SK-N-SH (cell line): ENCODE results near the gene STRN. TPM values are rescaled to one million over a fixed set of nuclear protein-coding genes. Genes with fewer than 3 reads are reported as not detected.

Source experiments
- CTCF ChIA-PET: fragments of 300-600, 350-600 bp; formaldehyde crosslinking; extraction: SDS; loops from one replicate; lab custom pipeline; 2021; lab: Yijun Ruan, JAX
- POLR2A ChIA-PET: fragments of 350-600 bp; sonication (Branson Sonifier 250); formaldehyde crosslinking; extraction: SDS; loops from one replicate; lab custom pipeline; 2020; ENCODE audit warnings: antibody characterized with exemption, inconsistent platforms; lab: Yijun Ruan, JAX
- DNase-seq: peaks from one replicate; pipeline ENCODE4 v3.0.0; 2012
- H2AFZ ChIP-seq: fragments of 200-600 bp; sonication (generic); 2 replicates; pipeline ENCODE4 v1.8.1; 2016; ENCODE audit warnings: antibody characterized with exemption, mild to moderate bottlenecking, low read depth
- H3F3A ChIP-seq: fragments of 200-600 bp; sonication (generic); replicated peaks from 2 replicates; pipeline ENCODE3; 2016; ENCODE audit warnings: antibody characterized with exemption, mild to moderate bottlenecking; ENCODE audit not compliant: insufficient read depth
- H3K27ac ChIP-seq, 2 experiments: fragments of 200-500 bp in 1 of 2; fragments of 200-600 bp in 1 of 2; sonication (Bioruptor generic) in 1 of 2; sonication (generic), shearing (Covaris generic) in 1 of 2; 2 replicates each; pipeline versions ENCODE4 v1.5.1 to v1.6.1; 2014 to 2016; ENCODE audit warnings: low read depth in 2 of 2, inconsistent platforms in 1 of 2, low read length in 1 of 2, mild to moderate bottlenecking in 1 of 2, mixed read lengths in 1 of 2
- H3K27me3 ChIP-seq: fragments of 200-600 bp; sonication (generic), shearing (Covaris generic); 2 replicates; pipeline ENCODE4 v1.6.1; 2016; ENCODE audit warnings: mixed run types; ENCODE audit not compliant: insufficient read depth
- H3K36me3 ChIP-seq, 2 experiments: fragments of 200-500 bp in 1 of 2; fragments of 200-600 bp in 1 of 2; sonication (Bioruptor generic) in 1 of 2; sonication (generic) in 1 of 2; replicated peaks in 1 of 2; 2 replicates each; pipeline versions ENCODE3 to v1.5.1; 2014 to 2016; ENCODE audit warnings: low read length in 1 of 2, mild to moderate bottlenecking in 1 of 2; ENCODE audit not compliant: insufficient read depth in 2 of 2, control insufficient read depth in 1 of 2
- H3K4me1 ChIP-seq, 2 experiments: fragments of 200-500 bp in 1 of 2; fragments of 200-600 bp in 1 of 2; sonication (Bioruptor generic) in 1 of 2; sonication (generic), shearing (Covaris generic) in 1 of 2; 2 replicates each; pipeline versions ENCODE4 v1.5.1 to v1.6.1; 2014 to 2016; ENCODE audit warnings: low read depth in 1 of 2, low read length in 1 of 2, mixed run types in 1 of 2; ENCODE audit not compliant: insufficient read depth in 2 of 2, control insufficient read depth in 1 of 2
- H3K4me2 ChIP-seq: fragments of 200-600 bp; sonication (generic), shearing (Covaris generic); 2 replicates; pipeline ENCODE4 v1.6.1; 2017; ENCODE audit warnings: mixed run types
- H3K4me3 ChIP-seq, 2 experiments: fragments of 200-500 bp in 1 of 2; fragments of 200-600 bp in 1 of 2; sonication (Bioruptor generic) in 1 of 2; sonication (generic), shearing (Covaris generic) in 1 of 2; 2 replicates each; pipeline versions ENCODE4 v1.5.1 to v1.8.1; 2014 to 2016; ENCODE audit warnings: low read depth in 2 of 2, inconsistent platforms in 1 of 2, low read length in 1 of 2, mild to moderate bottlenecking in 1 of 2, mixed read lengths in 1 of 2, moderate library complexity in 1 of 2
- H3K79me2 ChIP-seq: fragments of 200-600 bp; sonication (generic); 2 replicates; pipeline ENCODE4 v1.8.1; 2017; ENCODE audit warnings: mild to moderate bottlenecking; ENCODE audit not compliant: insufficient read depth
- H3K9ac ChIP-seq: fragments of 200-600 bp; sonication (generic); 2 replicates; pipeline ENCODE4 v1.6.1; 2017; ENCODE audit warnings: mixed run types
- H3K9me2 ChIP-seq: fragments of 200-600 bp; sonication (generic); 2 replicates; pipeline ENCODE4 v1.6.1; 2017; ENCODE audit warnings: mixed run types
- H3K9me3 ChIP-seq: fragments of 200-600 bp; sonication (generic); 2 replicates; pipeline ENCODE4 v1.6.1; 2017; ENCODE audit warnings: mixed run types, mild to moderate bottlenecking, moderate library complexity
- H4K20me1 ChIP-seq: fragments of 200-600 bp; sonication (generic); 2 replicates; pipeline ENCODE4 v1.6.1; 2017; ENCODE audit warnings: mild to moderate bottlenecking, mixed run types; ENCODE audit not compliant: insufficient read depth
- CTCF ChIP-seq: fragments of 200-600 bp; sonication (generic); IDR thresholded peaks from 2 replicates; pipeline ENCODE4 v1.6.1; 2017; ENCODE audit warnings: antibody characterized with exemption, mild to moderate bottlenecking, moderate library complexity
- FOXJ3 ChIP-seq: sonication (generic); formaldehyde crosslinking; IDR thresholded peaks from 2 replicates; pipeline ENCODE4 v1.5.1; 2020; ENCODE audit warnings: mild to moderate bottlenecking, missing genetic modification reagents
- GABPA ChIP-seq: IDR thresholded peaks from 2 replicates; pipeline ENCODE4 v1.4.0; 2012; ENCODE audit warnings: low read depth, mild to moderate bottlenecking
- GATA2 ChIP-seq: sonication (generic); formaldehyde crosslinking; IDR thresholded peaks from 2 replicates; pipeline ENCODE4 v1.5.0; 2020; ENCODE audit warnings: mild to moderate bottlenecking, missing genetic modification reagents
- IRF3 ChIP-seq: fragments of 150-350 bp; IDR thresholded peaks from 2 replicates; pipeline ENCODE4 v1.6.1; 2016; ENCODE audit warnings: mild to moderate bottlenecking, low read depth, low read length
- POLR2AphosphoS5 ChIP-seq: IDR thresholded peaks from 2 replicates; pipeline ENCODE4 v1.6.1; 2012; ENCODE audit warnings: low read depth, low read length
- RAD21 ChIP-seq: IDR thresholded peaks from 2 replicates; pipeline ENCODE4 v1.6.1; 2012; ENCODE audit warnings: mild to moderate bottlenecking, low read length
- RFX5 ChIP-seq: IDR thresholded peaks from 2 replicates; pipeline ENCODE4 v1.6.1; 2012; ENCODE audit warnings: mild to moderate bottlenecking, improper control_type of control experiment, low read length
- USF1 ChIP-seq: IDR thresholded peaks from 2 replicates; pipeline ENCODE4 v1.4.0; 2012; ENCODE audit warnings: low read depth, borderline replicate concordance
- USF2 ChIP-seq: fragments of 150-350 bp; IDR thresholded peaks from 2 replicates; pipeline ENCODE4 v1.6.1; 2017; ENCODE audit warnings: antibody characterized with exemption, low read length, low read depth, borderline replicate concordance
- WGBS: methylation state at CpG from one replicate; pipeline ENCODE4 v1.1.6; 2017; ENCODE audit warnings: low lambda C conversion rate; 5-methylcytosine and 5-hydroxymethylcytosine counted together
- polyA plus RNA-seq, 3 experiments: library from polyadenylated mRNA; depleted of rRNA; stranded (reverse); fragments of >200 nt; gene quantifications; 2 replicates each; pipeline ENCODE4 v1.2.3, GENCODE V29; 2012
- TF ChIP-seq, protein P1 (sequence below): IDR thresholded peaks from 2 replicates; pipeline ENCODE4 v1.4.0; 2012; ENCODE audit warnings: low read depth, borderline replicate concordance
- TF ChIP-seq, protein P2 (sequence below): IDR thresholded peaks from 2 replicates; pipeline ENCODE4 v1.4.0; 2012; ENCODE audit warnings: low read depth
- TF ChIP-seq, protein P3 (sequence below): IDR thresholded peaks from 2 replicates; pipeline ENCODE4 v1.6.1; 2012; ENCODE audit warnings: mild to moderate bottlenecking, low read depth, low read length, moderate library complexity

STRN gene
- polyA plus RNA-seq, 1 of the 3 experiments (the other 2 are of a cell fraction), result 4.8 TPM

GRCh38 chr2:36965206-36965605 is 1.1 kb downstream of the STRN start:
- 78% methylated on average over 2 of the region's 2 CpGs for WGBS
- Histone ChIP-seq H3K4me2 (peak overlapping the region; percentile 84), H3K4me1 (peaks cover 8 to 18% of the 10 kb centered on the region in 2 experiments; a peak in 3 of 4 replicates), H3K27ac (peak overlapping the region in 1 of 2 experiments; percentile 64; a peak in 1 of 4 replicates), H3F3A (no peaks in the 10 kb centered on the region), H3K27me3 (no peaks in the 10 kb centered on the region), H3K9me2 (no peaks in the 10 kb centered on the region), H4K20me1 (peaks cover 20% of the 10 kb centered on the region; the same call in 1 of the 2 replicates), H3K9ac (peak overlapping the region; percentile 87), H2AFZ (peak overlapping the region; percentile 94; the same call in 1 of the 2 replicates), H3K4me3 (peak overlapping the region; percentile 74 to 99), H3K9me3 (no peaks in the 10 kb centered on the region), H3K79me2 (peaks cover 60% of the 10 kb centered on the region), H3K36me3 (no peaks in the 10 kb centered on the region)
- no peak for DNase-seq
- ChIA-PET CTCF (no interaction called here), POLR2A (no interaction called here)
- TF ChIP-seq FOXJ3 (CRISPR knock-in tag), result no peak
- no peak for TF ChIP-seq RFX5
- TF ChIP-seq, protein P1, sequence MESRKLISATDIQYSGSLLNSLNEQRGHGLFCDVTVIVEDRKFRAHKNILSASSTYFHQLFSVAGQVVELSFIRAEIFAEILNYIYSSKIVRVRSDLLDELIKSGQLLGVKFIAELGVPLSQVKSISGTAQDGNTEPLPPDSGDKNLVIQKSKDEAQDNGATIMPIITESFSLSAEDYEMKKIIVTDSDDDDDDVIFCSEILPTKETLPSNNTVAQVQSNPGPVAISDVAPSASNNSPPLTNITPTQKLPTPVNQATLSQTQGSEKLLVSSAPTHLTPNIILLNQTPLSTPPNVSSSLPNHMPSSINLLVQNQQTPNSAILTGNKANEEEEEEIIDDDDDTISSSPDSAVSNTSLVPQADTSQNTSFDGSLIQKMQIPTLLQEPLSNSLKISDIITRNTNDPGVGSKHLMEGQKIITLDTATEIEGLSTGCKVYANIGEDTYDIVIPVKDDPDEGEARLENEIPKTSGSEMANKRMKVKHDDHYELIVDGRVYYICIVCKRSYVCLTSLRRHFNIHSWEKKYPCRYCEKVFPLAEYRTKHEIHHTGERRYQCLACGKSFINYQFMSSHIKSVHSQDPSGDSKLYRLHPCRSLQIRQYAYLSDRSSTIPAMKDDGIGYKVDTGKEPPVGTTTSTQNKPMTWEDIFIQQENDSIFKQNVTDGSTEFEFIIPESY, result no peak
- TF ChIP-seq, protein P2, sequence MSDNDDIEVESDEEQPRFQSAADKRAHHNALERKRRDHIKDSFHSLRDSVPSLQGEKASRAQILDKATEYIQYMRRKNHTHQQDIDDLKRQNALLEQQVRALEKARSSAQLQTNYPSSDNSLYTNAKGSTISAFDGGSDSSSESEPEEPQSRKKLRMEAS, result no peak
- no peak for TF ChIP-seq USF1
- TF ChIP-seq CTCF, result no peak
- no peak for TF ChIP-seq IRF3
- TF ChIP-seq, protein P3, sequence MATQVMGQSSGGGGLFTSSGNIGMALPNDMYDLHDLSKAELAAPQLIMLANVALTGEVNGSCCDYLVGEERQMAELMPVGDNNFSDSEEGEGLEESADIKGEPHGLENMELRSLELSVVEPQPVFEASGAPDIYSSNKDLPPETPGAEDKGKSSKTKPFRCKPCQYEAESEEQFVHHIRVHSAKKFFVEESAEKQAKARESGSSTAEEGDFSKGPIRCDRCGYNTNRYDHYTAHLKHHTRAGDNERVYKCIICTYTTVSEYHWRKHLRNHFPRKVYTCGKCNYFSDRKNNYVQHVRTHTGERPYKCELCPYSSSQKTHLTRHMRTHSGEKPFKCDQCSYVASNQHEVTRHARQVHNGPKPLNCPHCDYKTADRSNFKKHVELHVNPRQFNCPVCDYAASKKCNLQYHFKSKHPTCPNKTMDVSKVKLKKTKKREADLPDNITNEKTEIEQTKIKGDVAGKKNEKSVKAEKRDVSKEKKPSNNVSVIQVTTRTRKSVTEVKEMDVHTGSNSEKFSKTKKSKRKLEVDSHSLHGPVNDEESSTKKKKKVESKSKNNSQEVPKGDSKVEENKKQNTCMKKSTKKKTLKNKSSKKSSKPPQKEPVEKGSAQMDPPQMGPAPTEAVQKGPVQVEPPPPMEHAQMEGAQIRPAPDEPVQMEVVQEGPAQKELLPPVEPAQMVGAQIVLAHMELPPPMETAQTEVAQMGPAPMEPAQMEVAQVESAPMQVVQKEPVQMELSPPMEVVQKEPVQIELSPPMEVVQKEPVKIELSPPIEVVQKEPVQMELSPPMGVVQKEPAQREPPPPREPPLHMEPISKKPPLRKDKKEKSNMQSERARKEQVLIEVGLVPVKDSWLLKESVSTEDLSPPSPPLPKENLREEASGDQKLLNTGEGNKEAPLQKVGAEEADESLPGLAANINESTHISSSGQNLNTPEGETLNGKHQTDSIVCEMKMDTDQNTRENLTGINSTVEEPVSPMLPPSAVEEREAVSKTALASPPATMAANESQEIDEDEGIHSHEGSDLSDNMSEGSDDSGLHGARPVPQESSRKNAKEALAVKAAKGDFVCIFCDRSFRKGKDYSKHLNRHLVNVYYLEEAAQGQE, result no peak
- no peak for TF ChIP-seq GATA2
- TF ChIP-seq RAD21, result no peak
- no peak for TF ChIP-seq USF2
- no peak for TF ChIP-seq POLR2AphosphoS5
- no peak for TF ChIP-seq GABPA
